Mononuclear cell (primary cell): Measurements from ENCODE around the gene CYP2B6. TPM values are rescaled to one million over a fixed set of nuclear protein-coding genes. Genes with fewer than 3 reads are reported as not detected.
"Not testable (repeated sequence)": the region's sequence is repeated elsewhere in the genome, so short reads cannot be mapped to it uniquely, and the experiment has no call there.

Experiments used
- H3K27me3 ChIP-seq: 2 replicates; pipeline ENCODE4 v1.6.0; 2011; ENCODE audit warnings: low read length, control low read depth; ENCODE audit not compliant: insufficient read depth
- H3K4me1 ChIP-seq: 2 replicates; pipeline ENCODE4 v1.5.1; 2011; ENCODE audit warnings: mild to moderate bottlenecking, low read length, control low read depth; ENCODE audit not compliant: insufficient read depth
- H3K4me3 ChIP-seq: 2 replicates; pipeline ENCODE4 v1.5.1; 2011; ENCODE audit warnings: mild to moderate bottlenecking, low read length, moderate library complexity
- H3K9me3 ChIP-seq: 2 replicates; pipeline ENCODE4 v1.5.1; 2011; ENCODE audit warnings: low read depth, mild to moderate bottlenecking, control low read depth, low read length
- total RNA-seq: library from RNA; depleted of rRNA; stranded (reverse); fragments of >200 nt; gene quantifications from one replicate; pipeline ENCODE4 v1.2.3, GENCODE V29; 2012

Gene CYP2B6
- total RNA-seq, result not detected

DNA sequence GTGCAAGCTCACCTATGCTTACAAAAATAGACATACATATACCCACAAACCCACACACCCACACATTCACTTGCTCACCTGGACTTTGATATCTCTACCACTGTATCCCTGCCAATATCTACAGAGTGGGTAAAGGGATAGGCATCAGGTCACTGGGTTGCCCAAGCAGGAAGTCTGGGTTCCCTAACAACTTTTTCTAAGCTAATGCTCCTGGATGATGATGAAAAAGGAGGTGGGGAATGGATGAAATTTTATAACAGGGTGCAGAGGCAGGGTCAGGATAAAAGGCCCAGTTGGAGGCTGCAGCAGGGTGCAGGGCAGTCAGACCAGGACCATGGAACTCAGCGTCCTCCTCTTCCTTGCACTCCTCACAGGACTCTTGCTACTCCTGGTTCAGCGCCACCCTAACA lies at the start of gene CYP2B6:
CYP2B6 (plus strand) TSS at position 311 of the 410 bp plus-strand sequence; CDS start at position 335, 24 bp downstream.
- Histone ChIP-seq H3K4me1 (no peaks in the 10 kb centered on the region), H3K27me3 (no peaks in the 10 kb centered on the region), H3K4me3 (no peak within 1 kb of the TSS), H3K9me3 (no peaks in the 10 kb centered on the region)

DNA sequence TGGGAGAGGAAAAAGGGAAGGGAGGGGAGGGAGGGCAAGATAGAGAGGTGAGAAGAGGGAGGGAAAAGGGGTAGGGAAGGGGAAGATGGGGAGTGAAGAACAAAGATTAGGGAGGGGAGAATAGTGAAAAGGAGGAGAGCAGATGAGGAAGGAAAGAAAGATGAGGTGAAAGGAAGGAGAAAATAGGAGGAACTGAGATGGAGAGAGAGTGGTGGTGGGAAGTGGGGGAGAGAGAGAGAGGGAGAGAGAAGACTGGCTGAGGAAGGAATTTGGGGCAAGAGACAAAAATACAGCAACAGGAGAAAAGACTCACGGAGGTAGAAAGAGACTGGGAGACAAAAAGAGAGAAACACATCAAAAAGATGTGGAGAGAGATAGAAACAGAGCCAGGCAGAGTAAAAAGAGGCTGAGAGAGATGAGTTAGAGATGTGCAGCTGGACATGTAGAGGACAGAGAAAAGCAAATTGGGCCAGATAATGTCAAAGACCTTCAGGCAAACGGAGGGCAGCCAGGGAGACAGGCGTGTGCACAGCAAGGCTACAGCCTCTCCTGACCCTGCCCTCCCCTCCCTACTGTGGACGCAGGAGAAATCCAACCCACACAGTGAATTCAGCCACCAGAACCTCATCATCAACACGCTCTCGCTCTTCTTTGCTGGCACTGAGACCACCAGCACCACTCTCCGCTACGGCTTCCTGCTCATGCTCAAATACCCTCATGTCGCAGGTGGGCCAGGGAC lies 49.4 kb upstream of the CYP2B6 start:
- Histone ChIP-seq H3K9me3 (no peaks in the 10 kb centered on the region), H3K4me1 (no peaks in the 10 kb centered on the region), H3K4me3 (no peak overlapping the region), H3K27me3 (no peaks in the 10 kb centered on the region)

DNA sequence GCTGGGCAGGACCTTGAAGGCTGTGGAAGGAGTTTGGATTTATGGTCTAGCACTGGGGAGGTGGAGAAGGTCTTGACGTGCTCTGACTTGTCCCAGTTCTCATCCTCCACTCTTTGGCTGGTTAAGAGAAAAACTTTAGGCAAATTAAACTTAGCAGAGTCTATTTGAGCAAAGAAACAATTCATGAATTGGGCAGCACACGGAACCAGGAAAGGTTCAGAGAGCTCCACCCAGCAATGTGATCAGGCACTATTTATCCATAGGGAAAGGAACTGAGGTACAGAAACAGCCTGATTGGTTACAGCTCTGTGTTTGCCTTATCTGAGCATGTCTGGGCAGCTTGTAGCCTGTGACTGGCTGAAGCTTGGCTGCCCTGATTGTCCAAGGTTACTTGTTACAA lies 45.4 kb upstream of the CYP2B6 start:
- Histone ChIP-seq H3K4me3 (no peak overlapping the region), H3K9me3 (no peaks in the 10 kb centered on the region), H3K27me3 (no peaks in the 10 kb centered on the region), H3K4me1 (no peaks in the 10 kb centered on the region)

DNA sequence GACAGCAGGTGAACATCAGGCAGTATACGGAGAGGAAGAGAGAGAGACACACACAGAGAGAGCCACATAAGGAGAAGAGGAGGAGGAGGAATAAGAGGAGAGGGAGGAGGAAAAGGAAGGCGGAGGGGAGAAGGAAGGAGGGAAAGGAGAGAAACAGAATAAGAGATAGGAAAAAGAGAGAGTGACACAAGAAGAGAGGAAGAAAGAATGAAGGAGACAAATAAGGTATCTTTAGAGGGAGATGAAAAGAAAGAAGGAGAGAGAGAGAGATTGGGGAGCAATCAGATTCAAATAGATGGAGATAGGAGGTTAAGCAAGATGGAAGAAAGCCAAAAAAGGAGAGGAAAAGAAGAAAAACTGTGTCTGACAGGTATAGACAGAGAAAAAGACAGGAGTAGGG lies 44.0 kb upstream of the CYP2B6 start:
- Histone ChIP-seq H3K4me3 (no peak overlapping the region), H3K4me1 (no peaks in the 10 kb centered on the region), H3K27me3 (no peaks in the 10 kb centered on the region), H3K9me3 (no peaks in the 10 kb centered on the region)

DNA sequence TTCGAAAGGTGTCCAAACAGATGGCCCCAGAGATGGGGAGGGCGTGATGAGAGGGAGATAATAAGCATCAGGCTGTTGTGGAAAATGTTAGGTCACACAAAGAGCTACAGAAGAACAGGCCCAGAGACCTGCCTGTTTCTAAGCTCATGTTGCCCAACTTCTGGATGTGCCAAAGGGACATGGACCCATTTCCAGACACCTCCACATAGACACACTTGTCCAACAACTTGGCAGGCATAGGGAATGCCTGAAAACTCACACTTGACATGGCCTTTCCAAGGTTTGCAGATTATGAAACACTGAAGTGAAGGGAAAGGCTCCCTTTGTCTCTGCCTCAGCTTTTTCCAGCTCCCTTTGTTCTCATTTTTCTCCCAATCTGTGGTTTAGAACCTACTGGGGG lies 43.5 kb upstream of the CYP2B6 start:
- H3K4me1 ChIP-seq, result no peaks in the 10 kb centered on the region
- H3K9me3 ChIP-seq, result no peaks in the 10 kb centered on the region
- H3K27me3 ChIP-seq, result no peaks in the 10 kb centered on the region
- no peak overlapping the region for H3K4me3 ChIP-seq

DNA sequence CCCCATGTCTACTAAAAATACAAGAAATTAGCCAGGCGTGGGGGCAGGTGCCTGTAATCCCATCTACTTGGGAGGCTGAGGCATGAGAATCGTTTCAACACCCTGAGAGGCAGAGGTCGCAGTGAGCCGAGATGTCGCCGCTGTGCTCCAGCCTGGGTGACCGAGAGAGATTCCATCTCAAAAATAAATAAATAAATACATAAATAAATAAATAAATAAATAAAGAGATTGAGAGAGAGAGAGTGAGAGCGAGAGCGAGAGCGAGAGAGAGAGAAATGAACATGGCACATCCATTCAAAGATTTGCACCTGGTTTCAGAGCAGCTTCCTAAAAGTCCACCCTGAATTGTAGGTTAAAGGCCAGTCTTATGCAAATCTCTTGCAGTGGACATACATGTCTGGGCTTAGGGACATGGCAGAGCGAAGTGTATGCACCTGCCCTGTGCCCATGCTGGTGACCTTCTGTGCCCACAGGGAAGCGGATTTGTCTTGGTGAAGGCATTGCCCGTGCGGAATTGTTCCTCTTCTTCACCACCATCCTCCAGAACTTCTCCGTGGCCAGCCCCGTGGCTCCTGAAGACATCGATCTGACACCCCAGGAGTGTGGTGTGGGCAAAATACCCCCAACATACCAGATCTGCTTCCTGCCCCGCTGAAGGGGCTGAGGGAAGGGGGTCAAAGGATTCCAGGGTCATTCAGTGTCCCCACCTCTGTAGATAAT lies 42.3 kb upstream of the CYP2B6 start:
- Histone ChIP-seq H3K4me1 (no peaks in the 10 kb centered on the region), H3K27me3 (no peaks in the 10 kb centered on the region), H3K9me3 (peaks cover 11% of the 10 kb centered on the region), H3K4me3 (no peak overlapping the region)

DNA sequence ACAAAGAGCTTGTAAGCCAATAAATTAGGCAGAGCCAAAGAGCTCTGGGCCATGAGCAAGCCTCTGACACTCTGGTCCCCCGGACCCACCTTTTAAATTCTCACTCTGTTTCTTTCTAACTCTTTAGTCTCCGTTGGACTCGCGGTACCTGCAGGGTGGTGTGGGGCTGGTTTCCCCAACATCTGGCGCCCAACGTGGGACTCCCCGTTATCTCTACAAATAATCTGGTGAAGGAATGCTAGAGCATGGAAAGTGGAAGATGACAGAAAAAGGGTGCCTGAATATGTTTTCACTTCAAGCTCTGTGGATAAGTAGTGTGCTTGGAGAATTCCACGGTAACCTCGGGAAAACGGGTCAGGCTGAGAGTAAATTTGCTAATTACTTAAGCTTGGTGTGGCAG lies 36.5 kb upstream of the CYP2B6 start:
- H3K4me3 ChIP-seq, result no peak overlapping the region
- H3K27me3 ChIP-seq, result no peaks in the 10 kb centered on the region
- H3K9me3 ChIP-seq, result peaks cover 37% of the 10 kb centered on the region
- no peaks in the 10 kb centered on the region for H3K4me1 ChIP-seq

DNA sequence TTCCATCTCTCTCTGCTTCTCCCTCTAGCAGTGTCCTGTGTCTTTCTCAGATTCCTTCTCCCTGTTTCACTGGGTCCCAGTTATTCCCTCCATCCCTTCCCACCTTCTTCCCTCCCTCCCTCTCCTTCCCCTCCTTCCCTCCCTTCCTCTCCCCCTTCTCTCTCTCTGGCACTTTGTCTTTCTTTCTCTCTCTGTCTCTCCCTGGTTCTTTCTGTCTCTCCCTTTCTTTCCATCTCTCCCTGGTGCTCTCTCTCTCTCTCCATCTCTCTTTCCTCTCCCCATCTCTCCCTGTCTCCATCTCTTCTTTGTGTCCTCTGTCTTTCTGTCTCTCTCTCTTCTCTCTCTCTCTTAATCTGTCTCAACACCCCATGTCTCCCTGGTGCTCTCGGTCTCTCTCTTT lies 31.7 kb upstream of the CYP2B6 start:
- no peaks in the 10 kb centered on the region for H3K4me1 ChIP-seq
- H3K4me3 ChIP-seq, result no peak overlapping the region
- H3K27me3 ChIP-seq, result peaks cover 4% of the 10 kb centered on the region

DNA sequence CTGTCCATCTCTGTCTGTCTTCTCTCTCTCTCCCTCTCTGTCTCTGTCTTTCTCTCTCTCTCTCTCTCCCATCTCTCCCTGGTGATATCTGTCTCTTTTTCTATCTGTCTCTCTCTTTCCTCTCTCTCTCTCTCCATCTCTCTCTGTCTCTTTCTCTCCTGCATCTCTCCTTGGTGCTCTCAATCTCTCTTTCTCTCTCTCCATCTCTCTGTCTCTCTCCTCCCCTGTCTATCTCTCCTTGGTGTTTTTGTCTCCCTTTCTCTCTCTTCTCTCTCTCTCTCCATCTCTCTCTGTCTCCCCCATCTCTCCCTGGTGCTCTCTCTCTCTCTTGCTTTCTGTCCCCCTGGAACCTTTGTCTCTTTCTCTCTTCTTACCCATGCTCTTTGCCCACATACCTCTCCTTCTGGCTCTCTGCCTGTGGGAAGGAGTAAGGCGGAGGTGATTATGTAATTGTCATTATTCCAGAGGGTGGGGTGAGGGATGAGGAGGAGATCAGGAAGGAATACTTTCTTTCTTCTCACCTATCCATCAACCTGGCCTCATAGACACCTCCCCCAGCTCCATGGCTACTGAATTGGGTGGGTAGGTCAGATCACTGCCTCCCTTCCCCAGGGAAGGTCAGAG lies 30.9 kb upstream of the CYP2B6 start:
- H3K9me3 ChIP-seq, result peaks cover 11% of the 10 kb centered on the region
- H3K4me3 ChIP-seq, result no peak overlapping the region
- H3K27me3 ChIP-seq, result peaks cover 4% of the 10 kb centered on the region
- H3K4me1 ChIP-seq, result no peaks in the 10 kb centered on the region

More for the DNA sequence above, 31.7 kb upstream of the CYP2B6 start:
- H3K9me3 ChIP-seq, result peaks cover 19% of the 10 kb centered on the region

DNA sequence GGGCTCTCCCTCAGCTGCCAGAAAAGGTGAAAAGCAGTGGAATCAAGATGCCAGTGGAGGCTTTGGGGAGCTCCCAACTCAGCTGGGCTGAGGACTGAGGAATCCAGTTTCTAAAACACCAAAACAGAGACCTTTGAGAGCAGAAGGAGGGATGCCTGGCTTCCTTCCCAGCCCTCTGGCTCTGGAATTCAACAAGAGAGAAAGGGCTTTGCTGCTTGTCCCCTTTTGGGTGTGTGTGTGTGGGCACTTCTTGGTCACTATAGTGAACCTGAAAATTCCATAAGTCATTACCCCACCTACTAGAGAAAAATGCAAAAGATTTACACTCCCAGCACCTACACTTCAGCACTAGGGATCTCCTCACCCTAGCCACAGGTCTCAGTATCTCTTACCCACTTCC lies 30.3 kb upstream of the CYP2B6 start:
- Histone ChIP-seq H3K9me3 (peaks cover 5% of the 10 kb centered on the region), H3K4me3 (no peak overlapping the region), H3K27me3 (peaks cover 4% of the 10 kb centered on the region), H3K4me1 (no peaks in the 10 kb centered on the region)

DNA sequence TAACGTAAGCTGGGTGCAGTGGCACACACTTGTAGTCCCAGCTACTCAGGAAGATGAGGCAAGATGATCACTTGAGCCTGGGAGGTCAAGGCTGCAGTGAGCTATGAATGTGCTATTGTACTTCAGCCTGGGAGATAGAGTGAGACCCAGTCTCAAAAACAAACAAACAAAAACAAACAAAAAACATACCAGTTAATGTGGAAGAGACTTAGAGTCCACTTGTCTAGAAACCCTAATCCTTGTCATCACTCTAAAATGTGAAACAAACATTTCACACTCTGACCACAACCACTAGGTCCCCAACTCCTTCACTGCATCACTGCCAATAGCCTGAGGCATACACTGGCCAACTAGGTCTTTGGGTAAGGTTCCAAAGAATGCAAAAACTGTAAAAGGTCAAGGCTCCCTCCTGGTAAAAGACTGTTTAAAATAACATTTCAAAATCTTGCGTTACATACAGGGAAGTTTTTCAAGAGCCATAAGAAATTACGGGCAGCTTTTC lies 28.6 kb upstream of the CYP2B6 start:
- H3K27me3 ChIP-seq, result peaks cover 4% of the 10 kb centered on the region
- H3K9me3 ChIP-seq, result no peaks in the 10 kb centered on the region
- no peaks in the 10 kb centered on the region for H3K4me1 ChIP-seq
- no peak overlapping the region for H3K4me3 ChIP-seq

DNA sequence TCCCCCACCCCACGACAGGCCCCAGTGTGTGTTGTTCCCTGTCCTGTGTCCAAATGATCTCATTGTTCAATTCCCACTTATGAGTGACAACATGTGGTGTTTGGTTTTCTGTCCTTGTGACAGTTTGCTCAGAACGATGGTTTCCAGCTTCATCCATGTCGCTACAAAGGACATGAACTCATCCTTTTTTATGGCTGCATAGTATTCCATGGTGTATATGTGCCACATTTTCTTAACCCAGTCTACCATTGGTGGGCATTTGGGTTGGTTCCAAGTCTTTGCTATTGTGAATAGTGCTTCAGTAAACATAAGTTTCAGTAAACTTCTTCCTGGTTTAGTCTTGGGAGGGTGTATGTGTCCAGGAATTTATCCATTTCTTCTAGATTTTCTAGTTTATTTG lies 26.7 kb upstream of the CYP2B6 start:
- H3K9me3 ChIP-seq, H3K27me3 ChIP-seq, H3K4me1 ChIP-seq, H3K4me3 ChIP-seq: not testable (repeated sequence)

DNA sequence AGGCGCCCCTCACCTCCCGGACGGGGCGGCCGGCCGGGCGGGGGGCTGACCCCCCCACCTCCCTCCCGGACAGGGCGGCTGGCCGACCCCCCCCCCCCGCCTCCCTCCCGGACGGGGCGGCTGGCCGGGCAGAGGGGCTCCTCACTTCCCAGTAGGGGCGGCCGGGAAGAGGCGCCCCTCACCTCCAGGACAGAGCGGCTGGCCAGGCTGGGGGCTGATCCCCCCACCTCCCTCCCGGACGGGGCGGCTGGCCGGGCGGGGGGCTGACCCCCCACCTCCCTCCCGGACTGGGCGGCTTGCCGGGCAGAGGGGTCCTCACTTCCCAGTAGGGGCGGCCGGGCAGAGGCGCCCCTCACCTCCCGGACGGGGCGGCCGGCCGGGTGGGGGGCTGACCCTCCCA lies 25.7 kb upstream of the CYP2B6 start:
- H3K4me1 ChIP-seq, H3K27me3 ChIP-seq, H3K4me3 ChIP-seq, H3K9me3 ChIP-seq: not testable (repeated sequence)

DNA sequence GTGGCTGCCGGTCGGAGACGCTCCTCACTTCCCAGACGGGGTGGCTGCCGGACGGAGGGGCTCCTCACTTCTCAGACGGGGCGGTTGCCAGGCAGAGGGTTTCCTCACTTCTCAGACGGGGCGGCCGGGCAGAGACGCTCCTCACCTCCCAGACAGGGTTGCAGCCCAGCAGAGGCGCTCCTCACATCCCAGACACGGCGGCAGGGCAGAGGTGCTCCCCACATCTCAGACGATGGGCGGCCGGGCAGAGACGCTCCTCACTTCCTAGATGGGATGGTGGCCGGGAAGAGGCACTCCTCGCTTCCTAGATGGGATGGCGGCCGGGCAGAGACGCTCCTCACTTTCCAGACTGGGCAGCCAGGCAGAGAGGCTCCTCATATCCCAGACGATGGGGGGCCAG lies 24.5 kb upstream of the CYP2B6 start:
- H3K4me1 ChIP-seq, H3K4me3 ChIP-seq, H3K27me3 ChIP-seq, H3K9me3 ChIP-seq: not testable (repeated sequence)

DNA sequence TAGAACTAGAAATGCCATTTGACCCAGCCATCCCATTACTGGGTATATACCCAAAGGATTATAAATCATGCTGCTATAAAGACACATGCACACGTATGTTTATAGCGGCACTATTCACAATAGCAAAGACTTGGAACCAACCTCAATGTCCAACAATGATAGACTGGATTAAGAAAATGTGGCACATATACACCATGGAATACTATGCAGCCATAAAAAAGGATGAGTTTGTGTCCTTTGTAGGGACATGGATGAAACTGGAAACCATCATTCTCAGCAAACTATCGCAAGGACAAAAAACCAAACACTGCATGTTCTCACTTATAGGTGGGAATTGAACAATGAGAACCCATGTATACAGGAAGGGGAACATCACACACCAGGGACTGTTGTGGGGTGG lies 23.0 kb upstream of the CYP2B6 start:
- not testable (repeated sequence) for H3K27me3 ChIP-seq, H3K9me3 ChIP-seq, H3K4me3 ChIP-seq, H3K4me1 ChIP-seq
